ENCODE data around the gene NHEJ1.

NHEJ1 gene

DNA sequence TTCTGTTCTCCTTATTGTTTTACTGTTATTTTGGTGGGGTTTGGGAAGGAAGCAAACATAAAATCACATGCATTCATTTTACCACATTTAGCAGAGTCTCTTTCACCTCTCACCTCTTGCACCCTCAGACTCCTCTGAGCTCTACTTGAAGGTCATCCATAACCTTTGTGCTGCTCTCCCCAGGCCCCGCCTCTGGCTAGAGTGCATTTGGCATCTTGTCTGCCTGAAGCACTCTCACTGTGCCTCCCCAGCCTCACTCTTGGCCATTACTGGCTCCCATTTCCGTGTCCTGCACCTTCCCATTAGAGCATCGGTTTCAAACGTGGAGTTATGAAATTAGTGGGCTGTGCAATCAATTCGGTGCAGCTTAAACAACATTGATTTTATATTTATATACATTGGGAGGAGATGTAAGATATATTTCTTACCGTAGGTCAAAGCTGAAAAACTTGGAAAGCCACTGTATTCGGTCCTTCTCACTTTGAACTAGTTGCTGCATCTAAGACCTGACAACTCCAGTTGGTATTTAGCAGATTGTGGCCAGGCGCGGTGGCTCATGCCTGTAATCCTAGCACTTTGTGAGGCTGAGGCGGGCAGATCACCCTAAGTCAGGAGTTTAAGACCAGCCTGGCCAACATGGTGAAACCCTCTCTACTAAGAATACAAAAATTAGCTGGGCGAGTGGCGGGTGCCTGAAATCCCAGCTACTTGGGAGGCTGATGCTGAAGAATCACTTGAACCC, 39.0 kb upstream of the NHEJ1 start:
- Mint-ChIP-seq H3K4me1 (ENCODE audit: low read depth) (peaks cover 5% of the 10 kb centered on the region), H3K36me3 (ENCODE audit: low read depth) (peaks cover 2% of the 10 kb centered on the region), H3K9me3 (peaks cover 4% of the 10 kb centered on the region), H3K4me3 (no peak overlapping the region), H3K27me3 (ENCODE audit: low read depth) (peaks cover 4% of the 10 kb centered on the region), H3K27ac (no peak overlapping the region)
- DNase-seq (ENCODE audit: low spot score) = no peak

DNA sequence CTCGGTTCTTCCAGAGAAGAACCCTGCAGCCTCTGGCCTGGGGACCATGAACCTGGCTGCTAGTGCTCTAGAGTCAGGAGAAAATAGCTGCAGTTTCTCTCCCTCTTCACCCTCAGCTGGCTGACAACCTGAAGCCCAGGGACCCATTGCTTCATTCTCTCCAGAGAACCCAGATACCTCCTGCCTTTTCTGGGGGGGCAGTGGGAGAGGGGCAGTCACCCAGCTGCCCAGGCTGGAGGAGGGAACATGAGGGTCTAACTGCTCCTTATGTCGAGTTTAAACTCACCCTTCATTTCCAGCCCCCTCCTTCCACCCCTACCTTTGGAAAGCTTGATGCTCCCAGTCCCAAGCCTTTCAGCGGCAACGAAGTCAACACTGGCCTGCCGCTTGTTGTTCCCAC, 38.4 kb upstream of the NHEJ1 start:
- Mint-ChIP-seq H3K36me3 (ENCODE audit: low read depth) (no peaks in the 10 kb centered on the region), H3K4me1 (ENCODE audit: low read depth) (peaks cover 5% of the 10 kb centered on the region), H3K4me3 (no peak overlapping the region), H3K27me3 (ENCODE audit: low read depth) (peaks cover 4% of the 10 kb centered on the region), H3K27ac (no peak overlapping the region), H3K9me3 (no peaks in the 10 kb centered on the region)
- no peak for DNase-seq (ENCODE audit: low spot score)

DNA sequence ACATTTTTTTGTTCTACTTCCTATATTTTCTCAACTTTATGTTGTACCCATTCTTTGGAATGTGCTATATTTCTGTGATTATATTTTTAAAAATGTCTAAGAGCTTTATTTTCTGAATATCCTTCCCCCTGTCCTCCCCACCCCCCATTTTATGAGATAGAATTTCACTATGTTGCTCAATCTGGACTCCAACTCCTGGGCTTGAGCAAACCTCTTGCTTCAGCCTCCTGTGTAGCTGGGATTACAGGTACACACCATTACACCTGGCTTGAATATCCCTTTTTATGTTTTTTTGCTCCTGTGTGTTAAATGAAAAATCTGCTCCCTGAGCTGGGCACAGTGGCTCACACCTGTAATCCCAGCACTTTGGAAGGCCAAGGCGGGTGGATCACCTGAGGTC, 36.8 kb upstream of the NHEJ1 start:
- Mint-ChIP-seq H3K27ac (no peak overlapping the region), H3K9me3 (no peaks in the 10 kb centered on the region), H3K36me3 (ENCODE audit: low read depth) (no peaks in the 10 kb centered on the region), H3K4me1 (ENCODE audit: low read depth) (peaks cover 5% of the 10 kb centered on the region), H3K27me3 (ENCODE audit: low read depth) (peaks cover 4% of the 10 kb centered on the region), H3K4me3 (no peak overlapping the region)
- DNase-seq (ENCODE audit: low spot score) = no peak

DNA sequence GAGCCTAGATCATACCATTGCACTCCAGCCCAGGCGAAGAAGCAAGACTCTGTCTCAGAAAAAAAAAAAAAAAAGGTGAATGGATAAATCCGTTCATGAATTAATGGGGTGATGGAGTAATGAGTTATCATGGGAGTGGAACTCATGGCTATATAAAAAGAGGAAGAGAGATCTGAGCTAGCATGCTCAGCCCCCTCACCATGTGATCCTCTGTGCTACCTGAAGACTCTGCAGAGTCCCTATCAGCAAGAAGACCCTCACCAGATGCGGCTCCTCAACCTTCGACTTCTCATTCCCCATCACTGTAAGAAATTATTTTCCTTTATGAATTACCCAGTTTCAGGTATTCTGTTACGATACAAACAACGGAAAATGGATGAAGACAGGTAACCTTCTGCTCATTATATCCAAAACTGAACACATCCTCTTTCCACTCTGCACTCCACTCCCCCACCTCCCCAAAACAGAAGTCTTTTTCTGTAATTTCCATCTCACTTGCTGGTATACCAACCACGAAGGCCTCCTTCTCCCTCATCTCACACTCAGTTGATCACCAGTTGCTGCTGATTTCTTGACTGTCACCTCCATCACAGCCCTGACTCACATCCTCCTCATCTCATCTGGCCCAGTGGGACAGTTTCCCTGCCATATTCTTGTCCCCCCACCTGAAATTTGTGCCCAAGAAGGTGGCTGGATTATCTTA, 26.3 kb upstream of the NHEJ1 start:
- Mint-ChIP-seq H3K4me3 (no peak overlapping the region), H3K9me3 (no peaks in the 10 kb centered on the region), H3K27ac (peak overlapping the region; percentile 2), H3K4me1 (ENCODE audit: low read depth) (peaks cover 4% of the 10 kb centered on the region), H3K27me3 (ENCODE audit: low read depth) (no peaks in the 10 kb centered on the region), H3K36me3 (ENCODE audit: low read depth) (peaks cover 26% of the 10 kb centered on the region)
- no peak for DNase-seq (ENCODE audit: low spot score)

DNA sequence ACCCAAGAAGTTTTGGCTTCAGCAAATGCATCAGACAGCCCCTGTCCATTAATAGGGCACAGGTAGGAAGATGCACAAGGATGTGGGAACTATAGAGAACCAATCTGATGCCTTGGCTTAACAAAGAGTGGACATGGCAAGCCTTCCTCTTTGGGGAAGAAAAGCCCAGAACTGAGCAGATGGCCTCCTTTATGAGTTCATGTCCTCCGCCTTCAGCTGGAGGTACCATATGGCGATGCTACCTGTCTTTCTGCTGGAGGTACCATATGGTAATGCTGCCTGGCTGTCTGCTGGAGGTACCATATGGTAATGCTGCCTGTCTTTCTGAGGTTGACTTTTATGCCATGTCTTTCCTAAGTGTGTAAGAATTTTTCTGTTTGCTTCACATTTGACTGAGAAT, 23.5 kb upstream of the NHEJ1 start:
- Mint-ChIP-seq H3K36me3 (ENCODE audit: low read depth) (peaks cover 43% of the 10 kb centered on the region), H3K27ac (no peak overlapping the region), H3K4me1 (ENCODE audit: low read depth) (peaks cover 27% of the 10 kb centered on the region), H3K27me3 (ENCODE audit: low read depth) (no peaks in the 10 kb centered on the region), H3K9me3 (no peaks in the 10 kb centered on the region), H3K4me3 (no peak overlapping the region)
- no peak for DNase-seq (ENCODE audit: low spot score)

DNA sequence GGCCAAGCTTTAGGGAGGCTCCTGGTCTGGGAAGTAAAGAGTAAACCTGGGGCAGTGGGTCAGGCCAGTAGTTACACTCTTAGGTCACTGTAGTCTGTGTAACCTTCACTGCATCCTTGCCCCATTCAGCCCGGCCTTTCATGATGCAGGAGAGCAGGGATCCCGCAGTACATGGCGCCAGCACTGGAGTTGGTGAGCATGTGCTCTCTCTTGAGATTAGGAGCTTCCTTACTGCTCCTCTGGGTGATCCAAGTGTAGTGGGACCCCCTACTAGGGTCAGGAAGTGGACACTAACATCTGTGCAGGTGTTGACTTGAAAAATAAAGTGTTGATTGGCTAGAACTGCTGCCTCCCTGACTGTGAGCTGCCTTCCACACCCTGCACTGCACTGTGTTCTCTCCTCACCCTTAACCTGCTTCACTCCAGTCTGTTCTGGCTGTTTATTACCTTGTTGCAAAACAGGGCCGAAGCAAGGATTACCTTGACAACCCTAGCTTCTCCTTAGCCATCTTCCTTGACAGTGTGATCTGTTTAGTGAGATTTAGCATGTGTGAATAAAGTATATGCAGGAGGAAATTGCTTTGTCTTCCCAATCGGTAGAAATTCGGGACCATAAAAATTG, 22.6 kb upstream of the NHEJ1 start:
- peaks cover 44% of the 10 kb centered on the region for H3K36me3 Mint-ChIP-seq (ENCODE audit: low read depth)
- H3K4me1 Mint-ChIP-seq (ENCODE audit: low read depth) = peaks cover 32% of the 10 kb centered on the region
- no peak for DNase-seq (ENCODE audit: low spot score)

DNA sequence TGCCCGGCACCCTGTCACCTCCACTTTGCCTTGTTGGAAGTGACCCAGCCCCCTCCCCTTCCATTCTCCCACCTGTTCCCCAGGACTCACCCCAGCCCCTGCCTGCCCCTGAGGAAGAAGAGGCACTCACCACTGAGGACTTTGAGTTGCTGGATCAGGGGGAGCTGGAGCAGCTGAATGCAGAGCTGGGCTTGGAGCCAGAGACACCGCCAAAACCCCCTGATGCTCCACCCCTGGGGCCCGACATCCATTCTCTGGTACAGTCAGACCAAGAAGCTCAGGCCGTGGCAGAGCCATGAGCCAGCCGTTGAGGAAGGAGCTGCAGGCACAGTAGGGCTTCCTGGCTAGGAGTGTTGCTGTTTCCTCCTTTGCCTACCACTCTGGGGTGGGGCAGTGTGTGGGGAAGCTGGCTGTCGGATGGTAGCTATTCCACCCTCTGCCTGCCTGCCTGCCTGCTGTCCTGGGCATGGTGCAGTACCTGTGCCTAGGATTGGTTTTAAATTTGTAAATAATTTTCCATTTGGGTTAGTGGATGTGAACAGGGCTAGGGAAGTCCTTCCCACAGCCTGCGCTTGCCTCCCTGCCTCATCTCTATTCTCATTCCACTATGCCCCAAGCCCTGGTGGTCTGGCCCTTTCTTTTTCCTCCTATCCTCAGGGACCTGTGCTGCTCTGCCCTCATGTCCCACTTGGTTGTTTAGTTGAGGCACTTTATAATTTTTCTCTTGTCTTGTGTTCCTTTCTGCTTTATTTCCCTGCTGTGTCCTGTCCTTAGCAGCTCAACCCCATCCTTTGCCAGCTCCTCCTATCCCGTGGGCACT, 21.9 kb upstream of the NHEJ1 start:
- Mint-ChIP-seq H3K27ac (peak overlapping the region; percentile 39), H3K9me3 (no peaks in the 10 kb centered on the region), H3K27me3 (ENCODE audit: low read depth) (no peaks in the 10 kb centered on the region), H3K36me3 (ENCODE audit: low read depth) (peaks cover 44% of the 10 kb centered on the region), H3K4me3 (no peak overlapping the region), H3K4me1 (ENCODE audit: low read depth) (peaks cover 32% of the 10 kb centered on the region)
- no peak for DNase-seq (ENCODE audit: low spot score)

More for the DNA sequence above, 22.6 kb upstream of the NHEJ1 start:
- Mint-ChIP-seq H3K9me3 (no peaks in the 10 kb centered on the region), H3K4me3 (no peak overlapping the region), H3K27ac (peak overlapping the region; percentile 39), H3K27me3 (ENCODE audit: low read depth) (no peaks in the 10 kb centered on the region)

DNA sequence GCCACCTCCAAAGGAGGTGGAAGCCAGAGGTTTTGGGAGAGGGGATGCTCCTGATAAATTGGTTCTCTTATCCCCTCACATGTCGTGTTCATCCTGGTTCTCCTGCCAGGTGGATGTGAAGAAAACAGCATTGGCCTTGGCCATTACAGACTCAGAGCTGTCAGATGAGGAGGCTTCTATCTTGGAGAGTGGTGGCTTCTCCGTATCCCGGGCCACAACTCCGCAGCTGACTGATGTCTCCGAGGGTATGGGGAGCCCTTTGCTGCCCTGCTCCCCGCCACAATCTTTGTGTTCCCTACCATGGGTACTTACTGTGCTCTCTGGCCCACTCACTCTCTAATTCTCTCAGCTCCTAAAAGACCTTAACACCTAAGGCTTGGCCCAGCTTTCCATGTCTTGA, 20.9 kb upstream of the NHEJ1 start:
- Mint-ChIP-seq H3K4me3 (no peak overlapping the region), H3K27me3 (ENCODE audit: low read depth) (no peaks in the 10 kb centered on the region), H3K27ac (peak overlapping the region; percentile 68), H3K4me1 (ENCODE audit: low read depth) (peaks cover 38% of the 10 kb centered on the region), H3K36me3 (ENCODE audit: low read depth) (peaks cover 40% of the 10 kb centered on the region), H3K9me3 (no peaks in the 10 kb centered on the region)
- no peak for DNase-seq (ENCODE audit: low spot score)

DNA sequence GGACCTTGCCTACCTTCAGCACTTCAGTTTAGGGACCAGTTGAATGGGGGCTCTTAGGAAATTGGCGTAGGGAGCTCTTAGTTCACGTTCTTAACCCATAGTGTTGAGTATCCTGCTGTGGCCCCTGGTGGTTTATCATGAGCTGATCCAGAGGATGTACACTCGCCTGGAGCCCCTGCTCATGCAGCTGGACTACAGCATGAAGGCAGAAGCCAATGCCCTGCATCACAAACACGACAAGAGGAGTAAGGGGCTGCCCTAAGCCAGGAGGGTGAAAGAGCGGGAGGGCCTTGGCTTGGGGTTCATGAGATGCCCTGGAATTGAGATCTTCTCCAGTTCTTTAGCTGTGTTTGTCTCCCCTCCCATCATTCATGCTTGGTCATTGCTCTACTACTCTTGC, 20.3 kb upstream of the NHEJ1 start:
- Mint-ChIP-seq H3K4me3 (peak overlapping the region; percentile 97), H3K27me3 (ENCODE audit: low read depth) (no peaks in the 10 kb centered on the region)

DNA sequence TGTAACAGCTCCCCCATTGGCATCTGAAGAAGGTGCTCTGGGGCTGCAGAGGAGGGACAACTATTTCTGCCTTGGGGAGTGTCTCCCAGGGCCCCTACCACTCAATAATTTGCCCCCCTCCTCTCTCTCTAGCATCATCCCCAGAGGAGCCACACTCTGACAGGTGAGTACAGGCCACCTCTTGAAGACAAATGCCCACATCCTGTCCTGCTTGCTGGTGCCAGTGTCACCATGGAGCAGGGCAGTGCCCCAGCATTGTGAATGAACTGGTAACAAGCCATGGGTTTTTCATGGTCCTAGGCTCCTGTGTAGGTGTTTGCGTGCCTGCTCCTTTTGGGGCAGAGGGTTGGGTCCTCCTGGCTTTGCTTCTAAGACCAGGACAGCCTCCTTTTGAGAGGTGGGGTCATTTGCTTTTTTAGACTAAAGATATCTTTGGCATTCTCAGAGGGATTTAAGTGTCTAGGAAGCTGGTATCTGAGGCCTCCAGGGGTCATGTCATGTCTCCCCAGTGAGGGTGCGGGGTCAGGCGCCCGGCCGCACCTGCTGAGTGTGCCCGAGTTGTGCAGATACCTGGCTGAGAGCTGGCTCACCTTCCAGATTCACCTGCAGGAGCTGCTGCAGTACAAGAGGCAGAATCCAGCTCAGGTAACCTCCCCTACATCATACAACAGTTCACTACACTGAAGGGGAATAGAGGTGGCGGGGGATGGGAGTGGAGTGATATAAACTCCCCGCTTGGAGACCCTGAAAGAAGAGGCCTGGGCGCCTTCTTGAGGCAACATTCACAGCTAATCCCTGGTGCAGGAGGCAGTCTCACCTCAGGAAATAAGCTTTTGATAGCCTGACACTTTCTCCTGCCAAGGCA, 19.2 kb upstream of the NHEJ1 start:
- Mint-ChIP-seq H3K4me3 (peak overlapping the region; percentile 97), H3K9me3 (no peaks in the 10 kb centered on the region), H3K27me3 (ENCODE audit: low read depth) (no peaks in the 10 kb centered on the region), H3K4me1 (ENCODE audit: low read depth) (peaks cover 50% of the 10 kb centered on the region), H3K27ac (peak overlapping the region; percentile 93), H3K36me3 (ENCODE audit: low read depth) (peaks cover 35% of the 10 kb centered on the region)
- no peak for DNase-seq (ENCODE audit: low spot score)

More for the DNA sequence above, 20.3 kb upstream of the NHEJ1 start:
- peaks cover 39% of the 10 kb centered on the region for H3K36me3 Mint-ChIP-seq (ENCODE audit: low read depth)
- no peaks in the 10 kb centered on the region for H3K9me3 Mint-ChIP-seq
- H3K4me1 Mint-ChIP-seq (ENCODE audit: low read depth) = peaks cover 41% of the 10 kb centered on the region
- H3K27ac Mint-ChIP-seq = peak overlapping the region; percentile 60
- DNase-seq (ENCODE audit: low spot score) = no peak

DNA sequence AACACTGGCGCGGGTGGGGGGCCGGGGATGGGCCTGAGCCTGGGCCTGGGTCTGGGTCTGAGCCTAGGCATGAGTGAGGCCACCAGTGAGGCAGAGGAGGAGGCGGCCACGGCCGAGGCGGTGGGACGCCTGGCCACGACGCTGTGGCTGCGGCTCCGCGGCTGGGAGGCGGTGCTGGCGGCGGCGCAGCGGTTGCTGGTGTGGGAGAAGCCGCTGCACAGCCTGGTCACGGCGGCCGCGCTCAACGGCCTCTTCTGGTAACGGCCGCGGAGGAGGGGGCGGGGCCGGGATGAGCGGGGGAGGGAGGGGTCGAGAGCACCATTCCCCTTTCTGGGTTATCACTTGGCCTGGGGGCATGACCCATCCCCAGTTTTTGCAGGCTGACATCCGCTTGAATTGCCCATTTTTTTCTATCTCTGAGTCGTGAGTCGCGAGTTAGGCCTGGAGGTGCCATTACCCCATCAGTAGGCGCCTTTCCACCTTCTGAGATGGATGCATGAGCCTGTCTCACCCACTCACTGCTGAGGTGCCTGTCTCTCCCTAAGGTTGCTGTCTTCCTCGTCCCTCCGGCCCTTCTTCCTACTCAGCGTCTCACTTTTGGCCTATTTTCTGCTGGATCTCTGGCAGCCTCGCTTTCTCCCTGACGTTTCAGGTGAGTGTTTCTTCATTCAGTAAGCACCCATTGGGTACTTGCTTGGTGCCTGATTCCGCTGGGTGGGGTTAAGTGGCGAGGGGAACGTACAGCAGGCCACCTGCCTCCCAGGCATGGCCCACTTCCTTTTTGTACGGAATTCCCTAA, 18.0 kb upstream of the NHEJ1 start:
- no peak for DNase-seq (ENCODE audit: low spot score)
- Mint-ChIP-seq H3K27ac (peak overlapping the region; percentile 93), H3K36me3 (ENCODE audit: low read depth) (peaks cover 37% of the 10 kb centered on the region), H3K4me3 (peak overlapping the region; percentile 97), H3K27me3 (ENCODE audit: low read depth) (no peaks in the 10 kb centered on the region), H3K9me3 (no peaks in the 10 kb centered on the region), H3K4me1 (ENCODE audit: low read depth) (peaks cover 57% of the 10 kb centered on the region)

DNA sequence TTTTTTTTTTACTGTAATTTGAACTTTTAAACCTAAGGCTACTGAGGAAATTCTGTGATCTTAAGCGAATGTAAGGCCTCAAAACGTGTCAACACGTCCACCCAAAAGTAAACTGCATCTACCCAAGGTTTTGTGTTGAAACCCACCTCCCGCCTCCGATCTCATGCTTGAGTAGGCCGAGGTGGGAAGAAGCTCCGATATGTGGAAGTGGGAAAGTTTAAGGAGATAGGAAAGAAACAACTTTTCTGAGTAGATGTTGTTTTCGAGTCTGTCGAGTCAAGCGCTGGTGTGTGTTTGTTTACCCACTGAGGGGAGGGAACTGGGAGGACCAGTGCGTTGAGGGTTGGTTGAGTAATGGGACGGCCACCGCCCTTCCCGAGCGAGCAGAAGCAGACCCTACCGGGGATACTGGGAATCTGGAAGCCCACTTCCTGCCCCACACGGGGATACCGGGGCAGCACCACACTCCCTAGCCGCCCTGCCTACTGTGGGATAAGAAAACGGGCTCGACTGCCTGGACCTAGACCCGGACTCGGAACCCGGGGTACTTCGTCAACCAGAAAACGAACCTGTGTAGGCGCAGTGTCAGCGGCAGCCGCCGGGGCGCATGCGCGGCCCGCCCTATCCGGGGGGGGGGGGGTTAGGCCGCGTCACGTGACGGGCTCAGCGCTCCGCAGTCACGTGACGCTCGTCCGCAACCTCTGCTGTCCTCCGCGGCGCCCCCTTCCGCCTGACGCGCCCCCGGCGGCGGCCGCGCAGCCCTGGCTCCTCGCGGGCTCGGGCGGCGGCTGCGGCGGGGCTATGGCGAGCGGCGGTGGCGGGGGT, 17.1 kb upstream of the NHEJ1 start, which contains the start of gene RETREG2:
TSS of gene RETREG2 (plus strand) at position 724 of the 825 bp plus-strand sequence. CDS start at position 802, 78 bp downstream.
- peak; percentile 79 for DNase-seq (ENCODE audit: low spot score)
- peaks cover 54% of the 10 kb centered on the region for H3K4me1 Mint-ChIP-seq (ENCODE audit: low read depth)
- H3K27ac Mint-ChIP-seq = peak within 1 kb of the TSS; percentile 93
- no peaks in the 10 kb centered on the region for H3K27me3 Mint-ChIP-seq (ENCODE audit: low read depth)
- peak within 1 kb of the TSS; percentile 97 for H3K4me3 Mint-ChIP-seq
- H3K36me3 Mint-ChIP-seq (ENCODE audit: low read depth) = peaks cover 32% of the 10 kb centered on the region
- no peaks in the 10 kb centered on the region for H3K9me3 Mint-ChIP-seq

Data from T-helper 2 cell treated with Interferon-gamma antibody and Interleukin-4, amounts not matched to agents 5 μg/mL and 100 μg/mL, for 36 hours (primary cell).